HG03575 (cell line): ENCODE data around the gene CLEC4A.
"Not testable (repeated sequence)": the region's sequence is repeated elsewhere in the genome, so short reads cannot be mapped to it uniquely, and the experiment has no call there.

ENCODE experiments used
- ATAC-seq: cut with Tn5 transposase; IDR thresholded peaks from one replicate; pipeline ENCODE4 v1.9.1; 2021; ENCODE audit not compliant: unreplicated experiment, insufficient number of reproducible peaks, low FRiP score; ENCODE audit errors: extremely low read depth

The CLEC4A gene

GRCh38 chr12:8120072-8120713, 3.2 kb upstream of the CLEC4A start:
- no peak for ATAC-seq

DNA sequence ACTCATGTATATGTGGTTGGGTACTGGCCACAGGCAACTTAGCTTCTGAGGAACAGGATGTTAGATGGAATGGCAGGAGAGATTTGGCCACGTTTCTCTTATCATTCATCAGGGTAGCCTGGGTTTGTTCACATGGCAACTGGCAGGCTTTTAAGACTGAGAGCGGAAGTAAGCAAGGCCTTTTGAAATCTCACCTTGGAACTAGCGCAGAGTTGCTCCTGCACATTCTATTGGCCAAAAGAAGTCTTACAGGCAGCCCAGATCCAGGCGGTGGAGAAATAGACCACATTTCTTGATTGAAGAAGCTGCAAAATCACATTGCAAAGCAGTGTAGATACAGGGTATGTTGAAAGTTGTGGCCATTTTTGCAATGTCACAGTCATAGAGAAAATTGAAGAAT, 3.7 kb downstream of the CLEC4A start:
- ATAC-seq, result no peak

DNA sequence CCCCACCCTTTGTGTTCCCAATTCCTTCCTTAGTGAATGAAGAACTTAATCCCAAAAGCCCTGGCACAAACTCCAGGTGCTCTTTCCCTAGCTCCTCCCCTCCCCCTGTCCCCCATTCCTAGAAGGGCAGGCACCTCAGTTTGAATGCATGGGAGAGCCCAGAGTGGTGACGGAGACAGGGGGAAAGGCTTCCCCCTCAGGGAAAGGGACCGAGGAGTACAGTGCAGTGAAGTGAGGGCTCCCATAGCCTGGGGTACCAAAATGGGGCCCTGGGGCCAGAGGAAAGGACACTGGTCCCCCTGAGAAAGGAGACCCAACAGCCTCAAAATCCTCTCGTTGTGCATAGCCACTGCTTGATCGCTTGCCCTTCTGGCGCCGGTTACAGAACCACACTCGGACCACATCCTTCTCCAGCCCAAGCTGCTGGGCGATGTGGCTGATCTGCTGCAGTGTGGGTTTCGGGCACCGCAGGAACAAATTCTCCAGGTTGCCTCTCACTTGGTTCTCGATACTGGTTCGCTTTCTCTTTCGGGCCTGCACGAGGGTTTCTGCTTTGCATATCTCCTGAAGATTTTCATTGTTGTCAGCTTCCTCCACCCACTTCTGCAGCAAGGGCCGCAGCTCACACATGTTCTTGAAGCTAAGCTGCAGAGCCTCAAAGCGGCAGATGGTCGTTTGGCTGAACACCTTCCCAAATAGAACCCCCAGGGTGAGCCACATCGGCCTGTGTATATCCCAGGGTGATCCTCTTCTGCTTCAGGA, 10.4 kb downstream of the CLEC4A start:
- not testable (repeated sequence) for ATAC-seq

DNA sequence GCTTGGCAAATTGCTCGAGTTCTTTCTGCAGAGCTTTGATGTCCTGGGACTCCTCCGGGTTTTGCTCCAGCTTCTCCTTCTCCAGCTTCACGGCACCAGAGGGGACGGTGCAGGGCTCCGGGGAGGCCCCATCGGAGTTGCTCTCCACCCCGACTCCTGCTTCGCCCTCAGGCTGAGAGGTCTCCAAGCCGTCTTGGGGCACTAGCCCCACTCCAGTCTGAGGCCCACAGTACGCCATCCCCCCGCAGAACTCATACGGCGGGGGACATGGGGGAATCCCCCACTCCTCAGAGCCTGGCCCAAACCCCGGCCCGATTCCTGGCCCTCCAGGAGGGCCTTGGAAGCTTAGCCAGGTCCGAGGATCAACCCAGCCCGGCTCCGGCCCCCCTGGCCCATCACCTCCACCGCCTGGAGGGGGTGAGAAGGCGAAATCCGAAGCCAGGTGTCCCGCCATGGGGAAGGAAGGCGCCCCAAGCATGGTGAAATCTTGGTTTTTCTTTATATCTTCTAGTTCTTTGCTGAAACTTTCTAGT, 11.0 kb downstream of the CLEC4A start:
- not testable (repeated sequence) for ATAC-seq

DNA sequence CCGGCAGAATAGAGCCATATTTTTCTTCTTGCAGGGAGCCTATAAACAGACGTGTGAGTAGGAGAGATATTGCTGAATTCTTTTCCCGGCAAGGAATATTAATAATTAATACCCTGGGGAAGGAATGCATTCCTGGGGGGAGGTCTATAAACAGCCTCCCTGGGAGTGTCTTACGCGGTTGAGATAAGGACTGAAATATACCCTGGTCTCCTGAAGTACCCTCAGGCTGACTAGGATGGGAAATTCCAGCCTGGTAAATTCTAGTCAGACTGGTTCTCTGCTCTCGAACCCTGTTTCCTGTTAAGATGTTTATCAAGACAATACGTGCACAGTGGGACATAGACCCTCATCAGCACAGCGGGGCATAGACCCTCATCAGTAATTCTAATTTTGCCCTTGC, 18.2 kb downstream of the CLEC4A start:
- not testable (repeated sequence) for ATAC-seq

DNA sequence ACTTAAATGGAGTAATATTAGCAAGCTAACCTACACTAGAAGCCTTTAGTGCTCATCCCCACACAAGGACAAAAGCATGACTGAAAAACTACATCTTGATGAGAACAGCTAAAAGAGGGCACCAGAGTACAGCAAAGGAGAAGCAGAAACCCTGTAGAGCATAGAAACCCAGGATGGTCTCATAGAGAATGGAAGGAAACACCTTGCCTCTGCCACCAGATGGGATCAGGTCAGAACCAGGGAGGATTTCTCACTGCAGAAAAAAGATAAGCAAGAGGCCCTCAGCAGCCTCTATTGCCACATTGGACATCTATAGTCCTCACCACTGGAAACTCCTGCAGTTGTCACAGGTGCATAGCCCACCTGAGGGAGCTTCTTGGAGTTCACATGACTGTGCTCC, 19.8 kb downstream of the CLEC4A start:
- no peak for ATAC-seq

GRCh38 chr12:8145754-8146441, 22.5 kb downstream of the CLEC4A start:
- ATAC-seq, result no peak

GRCh38 chr12:8146442-8146771, 23.0 kb downstream of the CLEC4A start:
- ATAC-seq, result no peak

GRCh38 chr12:8154526-8154925, 31.1 kb downstream of the CLEC4A start:
- ATAC-seq, result no peak

DNA sequence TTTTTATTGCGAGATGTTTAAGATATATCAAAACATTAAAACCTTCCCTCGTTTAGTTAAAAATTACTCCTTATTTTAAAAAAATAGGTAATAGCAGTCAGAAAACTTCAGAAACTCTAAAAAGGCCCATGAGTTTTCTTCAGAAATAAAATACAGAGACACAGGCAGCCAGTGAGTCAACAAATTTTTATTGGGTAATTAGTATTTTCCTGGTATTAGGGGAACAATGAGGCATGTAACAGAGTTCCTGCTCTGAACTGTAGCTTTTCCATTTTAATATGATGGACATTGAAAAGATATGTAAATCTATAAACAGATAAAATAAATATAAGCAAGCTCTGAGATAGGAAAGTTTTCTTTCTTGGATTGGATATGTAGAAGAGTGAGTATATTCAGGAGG, 33.0 kb downstream of the CLEC4A start:
- no peak for ATAC-seq

GRCh38 chr12:8156845-8157244, 33.4 kb downstream of the CLEC4A start, which contains the start of gene ZNF705A:
TSS of gene ZNF705A (plus strand) at chr12:8157015. CDS start at chr12:8172626, 15,611 bp downstream.
- ATAC-seq, result no peak

GRCh38 chr12:8157484-8158198, 34.2 kb downstream of the CLEC4A start:
- no peak for ATAC-seq

DNA sequence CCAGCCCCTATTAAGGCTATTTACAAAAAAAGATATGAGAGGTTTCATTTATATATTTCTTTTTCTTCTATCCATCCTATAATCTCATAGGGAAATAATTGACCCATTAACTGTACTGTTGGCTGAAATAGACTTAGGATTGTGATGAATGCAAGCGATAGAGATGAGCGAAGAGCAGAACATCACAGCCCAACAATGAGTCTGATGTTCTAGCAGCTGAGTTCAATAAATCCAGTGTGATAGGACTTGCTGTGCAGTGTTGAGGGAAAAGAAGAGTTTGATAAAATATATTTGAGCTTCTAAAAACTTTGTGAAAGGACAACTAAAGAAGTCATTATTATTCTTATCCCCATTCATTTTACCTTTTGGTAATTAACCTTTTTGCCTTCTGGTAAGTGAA, 49.5 kb downstream of the CLEC4A start:
- not testable (repeated sequence) for ATAC-seq

DNA sequence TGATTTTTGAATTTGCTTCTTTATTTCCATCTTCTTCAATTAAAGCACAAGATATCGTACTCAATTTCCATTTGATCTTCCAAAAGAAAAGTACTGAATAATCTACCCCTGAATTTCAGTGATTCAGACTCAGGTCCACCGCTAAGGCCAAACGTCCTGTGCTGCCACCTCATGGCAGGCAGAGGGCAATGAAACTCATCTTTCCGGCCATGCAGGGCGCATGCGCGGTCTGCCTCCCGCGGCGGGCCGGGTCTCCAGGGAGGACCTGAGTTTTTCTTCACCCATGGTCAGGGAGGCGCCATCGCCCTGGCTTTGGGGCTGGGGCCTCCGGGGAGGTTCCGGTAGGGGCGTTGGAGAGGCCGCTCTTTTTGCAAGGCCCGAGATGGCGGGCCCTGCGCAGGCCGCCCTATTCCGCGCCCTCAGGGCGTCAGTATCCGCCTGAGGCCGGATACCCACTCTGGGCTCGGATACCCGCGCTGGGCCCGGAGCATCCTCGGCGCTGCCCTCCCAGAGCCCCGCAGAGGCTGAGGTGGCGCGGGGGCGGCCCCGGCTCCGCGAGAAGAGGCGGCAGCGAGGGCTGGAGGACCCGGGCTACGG, 56.7 kb downstream of the CLEC4A start:
- ATAC-seq, result not testable (repeated sequence)

- not testable (repeated sequence) for ATAC-seq
These were observed 57.9 kb downstream of the CLEC4A start for GRCh38 chr12:8181271-8181670.

- not testable (repeated sequence) for ATAC-seq
These were observed 59.5 kb downstream of the CLEC4A start for GRCh38 chr12:8182923-8183322.

DNA sequence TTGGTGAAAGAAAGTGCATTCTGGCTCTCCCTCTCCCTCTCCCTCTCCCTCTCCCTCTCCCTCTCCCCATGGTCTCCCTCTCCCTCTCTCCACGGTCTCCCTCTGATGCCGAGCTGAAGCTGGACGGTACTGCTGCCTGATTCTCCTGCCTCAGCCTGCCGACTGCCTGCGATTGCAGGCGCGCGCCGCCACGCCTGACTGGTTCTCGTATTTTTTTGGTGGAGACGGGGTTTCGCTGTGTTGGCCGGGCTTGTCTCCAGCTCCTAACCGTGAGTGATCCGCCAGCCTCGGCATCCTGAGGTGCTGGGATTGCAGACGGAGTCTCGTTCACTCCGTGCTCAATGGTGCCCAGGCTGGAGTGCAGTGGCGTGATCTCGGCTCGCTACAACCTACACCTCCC, 59.9 kb downstream of the CLEC4A start:
- not testable (repeated sequence) for ATAC-seq

- not testable (repeated sequence) for ATAC-seq
These were observed 60.8 kb downstream of the CLEC4A start for GRCh38 chr12:8184206-8184605.

DNA sequence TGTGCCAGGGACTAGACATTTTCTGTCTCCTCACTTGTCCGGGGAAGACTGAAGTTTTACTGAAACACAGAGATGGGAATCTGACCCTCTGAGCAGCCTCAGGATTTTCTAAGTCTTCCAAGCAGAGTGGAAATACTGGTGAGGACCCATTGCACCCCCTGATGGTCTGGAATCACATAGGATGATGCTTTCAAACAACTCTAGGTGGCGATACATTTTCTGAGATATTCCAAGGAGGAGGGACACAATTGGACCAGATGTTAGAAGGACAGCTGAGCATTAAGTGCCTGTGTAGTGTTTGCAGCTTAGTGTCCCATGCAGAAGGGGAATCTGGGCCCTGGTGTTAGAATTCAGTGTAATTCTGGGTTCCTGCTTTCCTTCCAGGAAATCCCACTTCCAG, 64.7 kb downstream of the CLEC4A start:
- ATAC-seq, result not testable (repeated sequence)
